IPS-18a (cell line): ENCODE data around the gene UBQLNL.

Experiments used
- H3K27ac ChIP-seq: one replicate; pipeline ENCODE4 v1.5.1; 2013; ENCODE audit warnings: low read length
- H3K27me3 ChIP-seq: one replicate; pipeline ENCODE4 v1.6.1; 2013; ENCODE audit warnings: mild to moderate bottlenecking, low read length; ENCODE audit not compliant: control insufficient read depth, insufficient read depth
- H3K36me3 ChIP-seq: one replicate; pipeline ENCODE4 v1.6.1; 2013; ENCODE audit warnings: low read depth, low read length; ENCODE audit not compliant: control insufficient read depth
- H3K4me1 ChIP-seq: one replicate; pipeline ENCODE4 v1.6.1; 2013; ENCODE audit warnings: low read depth, low read length; ENCODE audit not compliant: control insufficient read depth
- H3K4me3 ChIP-seq: one replicate; pipeline ENCODE4 v1.5.1; 2013; ENCODE audit warnings: low read length
- H3K9ac ChIP-seq: one replicate; pipeline ENCODE4 v1.6.1; 2013; ENCODE audit warnings: mild to moderate bottlenecking, low read length, moderate library complexity
- H3K9me3 ChIP-seq: one replicate; pipeline ENCODE4 v1.6.1; 2013; ENCODE audit warnings: low read depth, low read length; ENCODE audit not compliant: control insufficient read depth

The UBQLNL gene, protein sequence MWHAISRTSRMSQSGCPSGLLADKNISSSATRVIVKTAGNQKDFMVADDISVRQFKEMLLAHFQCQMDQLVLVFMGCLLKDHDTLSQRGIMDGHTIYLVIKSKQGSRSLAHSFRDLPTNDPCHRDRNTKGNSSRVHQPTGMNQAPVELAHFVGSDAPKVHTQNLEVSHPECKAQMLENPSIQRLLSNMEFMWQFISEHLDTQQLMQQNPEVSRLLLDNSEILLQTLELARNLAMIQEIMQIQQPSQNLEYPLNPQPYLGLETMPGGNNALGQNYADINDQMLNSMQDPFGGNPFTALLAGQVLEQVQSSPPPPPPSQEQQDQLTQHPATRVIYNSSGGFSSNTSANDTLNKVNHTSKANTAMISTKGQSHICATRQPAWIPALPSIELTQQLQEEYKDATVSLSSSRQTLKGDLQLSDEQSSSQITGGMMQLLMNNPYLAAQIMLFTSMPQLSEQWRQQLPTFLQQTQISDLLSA

DNA sequence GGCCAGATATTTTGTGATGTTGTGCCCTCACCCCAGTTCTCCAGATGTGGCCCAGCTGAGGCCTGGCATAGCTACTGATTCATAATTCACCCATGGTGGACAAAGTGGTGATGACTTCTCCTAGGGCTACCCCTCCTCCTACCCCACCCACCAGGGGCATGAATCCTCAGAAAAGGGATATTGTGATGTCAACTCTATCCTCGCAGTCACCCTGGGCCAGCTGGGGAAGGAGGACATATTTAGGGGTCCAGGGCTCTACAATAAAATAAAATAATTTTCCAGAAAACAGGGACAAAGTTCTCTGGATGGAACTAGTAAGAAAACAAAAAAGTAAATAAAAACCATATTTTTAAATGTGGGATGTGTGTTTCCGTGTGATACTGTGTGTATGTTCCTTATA is at the start of gene UBQLNL:
Gene UBQLNL, minus strand, starts transcription at position 101 of the 400 bp plus-strand sequence. CDS start 258 bp downstream, outside the sequence.
- Histone ChIP-seq H3K9ac (no peak within 1 kb of the TSS), H3K9me3 (no peaks in the 10 kb centered on the region), H3K36me3 (no peaks in the 10 kb centered on the region), H3K4me1 (no peaks in the 10 kb centered on the region), H3K4me3 (no peak within 1 kb of the TSS), H3K27me3 (no peaks in the 10 kb centered on the region), H3K27ac (no peak within 1 kb of the TSS)

DNA sequence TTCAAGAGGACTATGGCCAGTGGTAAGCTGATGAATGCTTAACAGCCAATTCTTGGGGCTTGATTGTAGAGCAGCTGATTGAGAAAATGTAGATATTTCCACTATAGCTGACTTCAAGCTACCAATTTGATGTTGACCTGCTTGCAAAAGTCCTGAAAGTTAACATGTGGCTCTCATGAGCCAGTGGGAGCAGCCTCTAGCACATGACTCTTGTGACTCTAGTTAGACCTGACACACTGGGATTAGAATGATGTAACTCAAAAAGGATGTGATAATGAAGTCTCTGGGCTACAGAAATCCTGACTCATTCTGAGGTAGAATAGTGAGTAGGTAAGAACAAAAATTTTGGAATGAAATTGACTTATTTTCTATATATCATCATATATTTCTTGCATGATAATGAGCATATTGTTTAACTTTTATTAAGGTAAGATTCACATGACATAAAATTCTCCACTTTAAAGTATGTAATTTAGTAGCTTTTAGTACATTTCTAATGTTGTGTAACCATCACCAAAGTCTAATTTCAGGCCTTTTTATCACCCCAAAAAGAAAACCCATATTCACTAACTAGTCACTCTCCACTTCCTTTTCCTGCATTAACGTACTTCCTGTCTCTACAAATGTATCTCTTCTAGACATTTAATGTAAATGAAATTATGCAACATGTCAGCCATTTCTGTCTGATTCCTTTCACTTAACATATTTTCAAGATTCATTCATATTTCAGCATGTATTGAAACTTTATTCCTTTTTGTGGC is 47.9 kb upstream of the UBQLNL start:
- no peak overlapping the region for H3K27ac ChIP-seq
- H3K4me3 ChIP-seq: no peak overlapping the region
- no peaks in the 10 kb centered on the region for H3K36me3 ChIP-seq
- no peak overlapping the region for H3K9ac ChIP-seq
- no peaks in the 10 kb centered on the region for H3K4me1 ChIP-seq
- no peaks in the 10 kb centered on the region for H3K27me3 ChIP-seq
- H3K9me3 ChIP-seq: no peaks in the 10 kb centered on the region

GRCh38 chr11:5557751-5558150 is 41.3 kb upstream of the UBQLNL start:
- Histone ChIP-seq H3K9me3 (no peaks in the 10 kb centered on the region), H3K36me3 (no peaks in the 10 kb centered on the region), H3K4me3 (no peak overlapping the region), H3K9ac (no peak overlapping the region), H3K27ac (no peak overlapping the region), H3K4me1 (peaks cover 8% of the 10 kb centered on the region), H3K27me3 (no peaks in the 10 kb centered on the region)

GRCh38 chr11:5556596-5557188 is 40.2 kb upstream of the UBQLNL start:
- Histone ChIP-seq H3K4me1 (peaks cover 8% of the 10 kb centered on the region), H3K9me3 (no peaks in the 10 kb centered on the region), H3K27ac (no peak overlapping the region), H3K27me3 (no peaks in the 10 kb centered on the region), H3K9ac (no peak overlapping the region), H3K36me3 (no peaks in the 10 kb centered on the region), H3K4me3 (no peak overlapping the region)

- H3K9ac ChIP-seq: no peak overlapping the region
- no peak overlapping the region for H3K4me3 ChIP-seq
- no peak overlapping the region for H3K27ac ChIP-seq
- H3K27me3 ChIP-seq: no peaks in the 10 kb centered on the region
- H3K36me3 ChIP-seq: no peaks in the 10 kb centered on the region
- peaks cover 8% of the 10 kb centered on the region for H3K4me1 ChIP-seq
- no peaks in the 10 kb centered on the region for H3K9me3 ChIP-seq
Measured at GRCh38 chr11:5553343-5553742, 36.8 kb upstream of the UBQLNL start.

DNA sequence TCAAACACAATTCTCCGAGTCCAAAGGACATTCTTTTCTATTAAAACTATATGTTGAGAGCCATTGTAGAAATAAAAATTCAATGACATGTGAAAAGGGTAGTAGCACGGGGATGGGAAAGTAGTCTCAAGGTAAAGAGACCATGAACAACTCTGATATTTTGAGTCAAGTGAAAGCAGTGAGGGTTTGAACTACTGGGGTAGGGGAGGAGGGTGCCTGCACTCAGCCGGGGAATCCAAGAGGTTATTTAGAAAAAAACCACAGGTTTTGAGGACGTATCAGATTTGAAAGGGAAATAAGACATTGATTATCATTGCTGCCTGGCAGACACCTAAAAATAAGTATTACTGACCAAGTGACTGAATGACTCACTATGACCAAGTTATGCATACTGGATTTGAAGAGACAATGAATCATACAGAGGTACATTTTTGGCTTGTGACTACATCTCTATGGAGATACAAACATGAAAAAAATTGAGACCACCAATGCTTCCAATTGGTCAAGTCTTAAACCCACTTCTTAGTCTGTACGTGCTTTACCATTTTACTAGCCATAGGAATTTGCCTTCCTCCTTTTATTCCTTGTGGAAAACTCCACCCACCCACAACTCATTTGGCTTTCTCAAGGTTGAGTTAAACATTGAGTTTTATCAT is 34.1 kb upstream of the UBQLNL start:
- Histone ChIP-seq H3K36me3 (no peaks in the 10 kb centered on the region), H3K4me3 (no peak overlapping the region), H3K9me3 (no peaks in the 10 kb centered on the region), H3K27ac (no peak overlapping the region), H3K4me1 (no peaks in the 10 kb centered on the region), H3K27me3 (no peaks in the 10 kb centered on the region), H3K9ac (no peak overlapping the region)

GRCh38 chr11:5548440-5548839 is 31.9 kb upstream of the UBQLNL start, which contains the start of gene OR52H1:
Gene OR52H1, minus strand, starts transcription at chr11:5548540. Its CDS starts 3,035 bp downstream, at chr11:5545505.
- H3K9me3 ChIP-seq: no peaks in the 10 kb centered on the region
- no peak within 1 kb of the TSS for H3K27ac ChIP-seq
- H3K36me3 ChIP-seq: no peaks in the 10 kb centered on the region
- H3K27me3 ChIP-seq: no peaks in the 10 kb centered on the region
- no peak within 1 kb of the TSS for H3K4me3 ChIP-seq
- H3K4me1 ChIP-seq: no peaks in the 10 kb centered on the region
- H3K9ac ChIP-seq: no peak within 1 kb of the TSS

DNA sequence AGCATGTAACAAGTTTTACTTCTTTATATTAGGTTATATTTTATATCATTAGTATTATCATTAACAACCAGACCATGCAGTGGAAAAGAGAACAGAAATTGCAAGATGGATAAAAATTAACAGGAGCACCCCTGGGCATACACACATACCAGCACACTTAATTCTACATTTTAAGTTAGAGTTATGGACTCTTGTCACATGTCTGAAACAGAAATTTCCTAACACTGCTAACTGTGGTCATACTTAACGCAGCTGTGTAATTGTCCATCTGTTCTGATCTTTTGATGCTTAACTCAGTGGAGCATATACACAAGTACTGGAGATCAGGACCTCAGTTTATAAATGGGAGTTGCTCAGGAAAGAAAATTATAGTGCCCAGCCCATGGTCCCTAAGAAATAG is 31.5 kb upstream of the UBQLNL start:
- no peak overlapping the region for H3K27ac ChIP-seq
- H3K4me3 ChIP-seq: no peak overlapping the region
- H3K9me3 ChIP-seq: no peaks in the 10 kb centered on the region
- no peaks in the 10 kb centered on the region for H3K36me3 ChIP-seq
- no peaks in the 10 kb centered on the region for H3K27me3 ChIP-seq
- H3K9ac ChIP-seq: no peak overlapping the region
- no peaks in the 10 kb centered on the region for H3K4me1 ChIP-seq

GRCh38 chr11:5546457-5546856 is 30.0 kb upstream of the UBQLNL start:
- H3K9ac ChIP-seq: no peak overlapping the region
- H3K27me3 ChIP-seq: no peaks in the 10 kb centered on the region
- no peaks in the 10 kb centered on the region for H3K36me3 ChIP-seq
- no peaks in the 10 kb centered on the region for H3K9me3 ChIP-seq
- H3K4me1 ChIP-seq: no peaks in the 10 kb centered on the region
- H3K27ac ChIP-seq: no peak overlapping the region
- no peak overlapping the region for H3K4me3 ChIP-seq

DNA sequence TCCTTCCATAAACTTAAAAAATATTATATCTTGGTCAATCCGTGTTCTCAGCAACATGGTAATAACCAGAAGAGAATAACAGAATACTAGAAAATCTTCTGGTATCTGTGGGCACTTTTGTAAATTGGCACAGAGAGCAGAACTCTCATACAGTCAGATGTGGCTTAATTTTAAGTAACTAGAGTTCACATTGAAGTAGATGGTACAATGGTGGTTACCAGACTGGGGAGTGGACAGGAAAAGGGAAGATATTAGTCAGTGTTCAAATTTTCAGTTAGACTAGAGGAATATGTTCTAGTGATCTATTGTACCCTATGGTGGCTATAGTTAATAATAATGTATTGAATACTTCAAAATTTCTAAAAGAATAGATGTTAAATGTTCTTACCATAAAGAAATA is 24.9 kb upstream of the UBQLNL start:
- no peaks in the 10 kb centered on the region for H3K36me3 ChIP-seq
- no peak overlapping the region for H3K27ac ChIP-seq
- H3K4me3 ChIP-seq: no peak overlapping the region
- H3K9me3 ChIP-seq: no peaks in the 10 kb centered on the region
- no peak overlapping the region for H3K9ac ChIP-seq
- no peaks in the 10 kb centered on the region for H3K4me1 ChIP-seq
- no peaks in the 10 kb centered on the region for H3K27me3 ChIP-seq

DNA sequence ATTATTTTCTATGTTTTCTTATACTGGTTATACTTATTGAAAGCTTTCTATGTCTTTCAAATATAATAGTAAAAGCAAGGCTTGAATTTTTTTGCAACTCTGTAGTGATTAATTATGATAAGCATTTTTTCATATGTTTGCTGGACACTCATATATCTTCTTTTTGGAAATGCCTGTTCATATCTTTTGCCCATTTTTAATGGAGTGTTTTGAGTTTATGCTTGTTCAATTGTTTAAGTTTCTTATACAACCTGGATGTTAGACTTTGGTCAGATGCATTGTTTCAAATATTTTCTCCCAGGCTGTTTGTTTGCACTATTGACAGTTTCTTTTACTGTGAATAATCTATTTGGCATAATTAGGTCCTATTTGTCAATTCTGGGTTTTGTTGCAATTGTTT is 20.0 kb upstream of the UBQLNL start:
- Histone ChIP-seq H3K4me3 (no peak overlapping the region), H3K27ac (no peak overlapping the region), H3K9ac (no peak overlapping the region), H3K27me3 (no peaks in the 10 kb centered on the region), H3K36me3 (no peaks in the 10 kb centered on the region), H3K4me1 (no peaks in the 10 kb centered on the region), H3K9me3 (no peaks in the 10 kb centered on the region)
